GM19328 (cell line): ENCODE data around the gene KIF25.

Experiments
- ATAC-seq: cut with Tn5 transposase; IDR thresholded peaks from one replicate; pipeline ENCODE4 v1.9.1; 2021; ENCODE audit warnings: mild to moderate bottlenecking, moderate library complexity; ENCODE audit not compliant: unreplicated experiment

The KIF25 gene, protein sequence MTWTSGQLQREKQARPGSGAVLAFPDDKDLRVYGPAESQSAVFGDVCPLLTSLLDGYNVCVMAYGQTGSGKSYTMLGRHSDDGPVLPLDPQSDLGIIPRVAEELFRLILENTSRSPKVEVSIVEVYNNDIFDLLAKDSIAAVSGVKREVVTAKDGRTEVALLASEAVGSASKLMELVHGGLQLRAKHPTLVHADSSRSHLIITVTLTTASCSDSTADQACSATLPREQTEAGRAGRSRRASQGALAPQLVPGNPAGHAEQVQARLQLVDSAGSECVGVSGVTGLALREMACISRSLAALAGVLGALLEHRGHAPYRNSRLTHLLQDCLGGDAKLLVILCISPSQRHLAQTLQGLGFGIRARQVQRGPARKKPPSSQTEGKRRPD

DNA sequence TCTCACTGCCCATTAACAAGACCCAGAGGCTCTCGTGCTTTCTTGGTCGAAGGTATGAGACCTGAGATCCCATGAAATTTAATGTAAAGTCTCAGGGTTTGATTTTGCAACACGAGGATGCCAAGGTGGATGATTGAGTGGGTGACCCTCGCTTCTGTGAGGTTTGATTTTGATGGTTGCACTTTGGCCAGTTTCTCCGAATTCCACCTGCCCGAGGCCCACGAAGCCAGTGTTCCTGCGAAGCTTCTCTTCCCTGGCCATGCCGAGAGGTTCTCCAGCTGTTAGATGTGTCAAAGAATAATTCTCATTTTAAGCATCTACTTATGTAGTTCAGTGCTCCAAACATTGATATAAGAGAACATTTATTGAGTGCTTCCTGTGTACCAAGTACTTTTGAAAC is at the start of gene KIF25:
Gene KIF25 (plus strand): TSS at position 30 of the 400 bp plus-strand sequence. CDS start 31,915 bp downstream, outside the sequence.
- ATAC-seq = no peak

DNA sequence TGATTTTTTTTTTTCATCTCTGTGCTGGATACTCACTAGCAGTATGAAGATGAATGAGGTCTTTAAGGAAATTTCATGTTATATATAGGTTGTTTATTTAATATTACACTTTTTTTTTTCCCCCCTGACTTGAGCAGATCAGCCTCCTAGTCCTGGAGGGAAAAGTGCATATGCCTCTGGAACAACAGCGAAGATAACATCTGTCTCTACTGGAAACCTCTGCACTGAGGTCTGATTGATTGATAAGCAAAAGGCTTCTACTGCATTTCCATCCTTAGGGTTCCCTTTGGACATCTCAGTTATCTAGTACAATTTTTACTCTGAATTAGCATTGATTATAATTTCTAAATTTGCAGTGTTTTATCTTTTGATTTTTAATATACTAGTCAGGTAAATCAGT is 49.8 kb upstream of the KIF25 start:
- ATAC-seq = no peak

DNA sequence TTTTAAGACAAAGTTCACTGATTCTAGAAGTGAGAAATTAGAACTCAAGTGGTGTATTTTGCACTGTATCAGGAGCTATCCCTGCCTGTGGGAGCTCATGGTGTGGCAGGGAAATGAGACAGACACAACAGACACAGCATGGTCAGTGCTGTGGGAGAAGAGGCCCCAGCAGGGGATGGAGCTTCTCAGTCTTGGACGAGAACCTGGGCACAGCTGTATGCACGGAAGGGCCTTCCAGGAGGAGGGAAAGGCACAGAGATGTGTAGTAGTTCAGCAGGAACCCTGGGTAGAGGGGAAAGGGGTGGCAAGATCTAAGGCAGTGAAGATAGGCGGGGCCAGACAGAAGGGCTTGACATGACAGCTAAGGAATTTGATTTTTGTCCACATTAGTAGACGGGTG is 48.8 kb upstream of the KIF25 start:
- ATAC-seq = no peak

DNA sequence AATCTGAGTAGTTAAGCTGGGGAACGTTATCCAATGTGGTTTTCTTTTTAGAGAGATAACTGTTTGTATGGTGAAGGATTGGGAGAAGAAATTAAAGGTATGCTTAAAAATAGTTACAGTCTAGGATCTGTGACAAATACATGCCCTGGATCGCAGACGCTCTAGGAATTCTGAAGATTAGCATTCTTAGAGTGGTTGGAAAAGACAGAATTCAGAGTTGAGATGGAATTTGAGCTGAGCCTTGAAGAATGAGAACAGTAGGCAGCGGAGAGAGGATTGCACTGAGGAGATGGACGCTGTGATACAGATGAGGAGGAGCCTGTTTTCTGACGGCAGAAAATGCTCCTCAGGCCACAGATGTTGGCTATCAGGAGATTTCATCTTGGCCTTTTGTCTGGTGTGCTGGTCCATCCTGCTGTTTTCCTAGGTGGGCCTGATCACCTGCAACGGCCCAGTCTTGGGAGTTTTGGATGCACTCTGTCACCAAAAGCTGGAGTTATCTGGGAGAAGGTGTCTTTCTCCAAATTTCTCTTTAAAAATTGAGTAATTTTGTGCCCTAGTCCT is 48.3 kb upstream of the KIF25 start:
- ATAC-seq = no peak

DNA sequence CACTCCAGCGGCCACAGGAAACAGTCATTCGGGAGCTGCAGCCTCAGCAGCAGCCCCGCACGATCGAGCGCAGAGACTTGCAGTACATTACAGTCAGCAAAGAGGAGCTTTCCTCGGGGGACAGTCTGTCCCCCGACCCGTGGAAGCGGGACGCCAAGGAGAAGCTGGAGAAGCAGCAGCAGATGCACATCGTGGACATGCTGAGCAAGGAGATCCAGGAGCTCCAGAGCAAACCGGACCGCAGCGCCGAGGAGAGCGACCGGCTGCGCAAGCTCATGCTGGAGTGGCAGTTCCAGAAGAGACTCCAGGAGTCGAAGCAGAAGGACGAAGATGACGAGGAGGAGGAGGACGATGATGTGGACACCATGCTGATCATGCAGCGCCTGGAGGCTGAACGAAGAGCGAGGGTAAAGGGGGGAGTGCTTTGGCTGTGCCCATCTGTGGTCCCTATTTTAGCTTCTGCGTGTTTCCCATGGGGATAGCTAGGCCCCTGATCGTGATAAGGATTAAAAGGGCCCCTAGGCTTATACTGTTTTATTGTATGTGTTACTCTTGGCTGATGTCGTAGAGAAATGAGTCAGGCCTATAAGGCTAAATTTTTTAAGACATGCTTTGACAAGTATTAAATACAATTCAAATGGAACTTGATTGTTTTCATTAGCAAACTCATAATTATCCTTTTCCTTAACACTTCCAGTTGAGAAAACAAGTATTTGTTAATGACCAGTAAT is 45.5 kb upstream of the KIF25 start:
- ATAC-seq = no peak

DNA sequence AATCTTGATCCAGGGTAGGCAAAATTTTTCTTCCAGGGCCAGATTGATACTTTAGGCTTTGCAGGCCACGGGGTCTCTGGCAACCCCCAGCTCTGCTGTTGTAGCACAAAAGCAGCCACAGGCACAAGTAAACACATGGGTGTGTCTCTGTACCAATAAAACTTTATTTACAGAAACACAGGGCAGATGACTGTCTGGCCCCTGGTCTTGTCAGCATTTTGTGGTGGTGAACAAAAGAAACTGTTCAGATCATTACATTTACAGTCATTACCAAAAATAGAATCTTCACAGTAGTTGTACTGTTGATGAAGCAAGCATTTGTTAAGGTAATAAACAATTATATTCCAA is 45.0 kb upstream of the KIF25 start:
- no peak for ATAC-seq

DNA sequence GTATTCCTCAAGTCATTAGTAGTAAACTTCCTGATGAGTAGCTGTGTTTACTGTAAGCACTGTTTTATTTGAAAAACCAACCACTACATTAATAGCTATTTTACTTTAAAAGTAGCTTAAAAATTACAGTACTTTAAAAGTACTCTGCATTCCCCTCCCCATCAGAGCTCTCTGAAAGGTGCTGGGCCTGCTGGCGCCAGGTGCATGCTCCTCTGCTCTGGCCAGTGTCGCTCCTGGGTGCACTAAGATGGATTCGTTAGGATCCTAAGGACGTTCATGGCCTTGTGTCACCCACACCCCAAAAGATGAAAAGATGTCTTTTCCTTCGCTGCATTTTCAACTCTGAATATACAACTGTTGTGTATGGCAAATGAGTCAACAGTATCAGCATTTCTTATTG is 43.9 kb upstream of the KIF25 start:
- ATAC-seq = no peak

DNA sequence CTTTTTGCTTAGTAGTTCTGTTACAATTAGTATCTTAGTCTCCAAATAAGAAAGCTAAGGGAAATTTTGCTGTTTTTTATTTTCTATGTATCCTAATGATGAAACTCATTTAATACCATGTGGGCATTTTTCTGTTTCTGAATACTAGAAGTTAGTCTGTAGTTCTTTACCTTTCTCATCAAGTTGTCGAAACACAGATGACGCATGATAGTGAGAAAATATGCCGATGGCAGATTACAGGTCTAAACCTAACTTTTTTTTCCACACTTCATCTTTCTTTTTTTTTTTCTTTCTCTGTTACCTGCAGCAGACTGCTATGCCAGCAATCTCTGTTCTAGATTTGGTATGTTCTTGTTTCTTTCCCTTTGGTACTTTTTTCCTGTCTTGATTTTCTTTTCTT is 43.3 kb upstream of the KIF25 start:
- no peak for ATAC-seq

DNA sequence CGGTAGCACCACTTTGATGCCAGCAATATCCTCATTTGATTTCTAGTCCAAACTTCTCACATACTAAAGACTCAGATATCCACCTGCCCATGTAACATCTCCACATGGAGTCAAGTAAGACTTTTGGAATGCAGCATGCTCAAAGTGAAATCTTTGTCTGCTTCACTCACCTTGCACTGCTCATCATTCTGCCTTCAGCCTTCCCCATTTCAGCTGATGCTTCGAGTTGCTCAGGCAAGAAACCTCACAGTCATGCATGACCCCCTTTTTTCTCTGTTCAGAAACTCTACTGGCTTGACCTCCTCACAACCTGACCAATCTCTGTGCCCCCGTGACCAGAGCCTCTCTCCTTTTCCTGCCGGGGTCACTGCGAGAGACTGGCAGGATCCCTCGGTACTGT is 41.0 kb upstream of the KIF25 start:
- ATAC-seq = no peak

DNA sequence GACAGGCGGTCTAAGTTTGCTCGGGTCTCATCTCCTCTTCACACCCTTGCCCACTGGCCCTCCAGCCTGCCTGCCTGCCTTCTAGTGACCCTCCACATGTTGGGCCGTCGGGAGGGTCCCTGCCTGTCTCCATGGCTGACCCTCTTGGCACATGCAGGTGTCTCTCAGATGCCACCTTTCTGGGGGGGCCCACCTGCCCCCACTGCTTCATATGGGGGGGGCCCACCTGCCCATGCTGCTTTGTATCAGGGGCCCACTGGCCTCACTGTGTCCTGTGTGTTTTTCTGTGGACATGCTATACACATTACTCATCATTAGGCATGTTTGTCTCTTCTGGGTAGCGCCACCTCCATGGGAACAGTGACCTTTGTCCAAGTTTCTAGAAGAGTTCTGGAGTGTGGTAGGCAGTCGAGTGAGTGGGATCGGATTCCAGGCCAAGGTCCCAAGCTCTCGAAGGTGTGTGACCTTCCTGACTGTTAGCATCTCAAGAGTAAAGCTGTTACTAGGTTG is 40.4 kb upstream of the KIF25 start:
- ATAC-seq = no peak

DNA sequence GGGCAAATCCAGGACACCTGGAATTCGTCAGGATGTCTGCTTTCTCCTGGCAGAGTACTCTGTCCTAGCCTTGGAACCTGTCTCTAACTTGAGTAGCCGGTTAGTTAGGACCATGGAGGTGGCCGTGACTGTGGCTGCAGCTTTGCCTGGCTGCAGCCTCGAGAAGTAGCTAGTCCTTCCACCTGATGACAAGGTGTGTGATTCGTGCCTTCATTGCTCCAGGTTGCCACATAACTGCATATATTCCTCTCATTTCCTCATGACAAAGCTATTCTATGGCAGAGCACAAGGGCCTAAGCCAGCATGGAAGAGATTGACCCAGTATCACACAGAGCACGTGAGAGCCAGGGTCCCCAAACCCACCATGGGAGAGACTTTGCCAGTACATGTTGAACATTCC is 39.8 kb upstream of the KIF25 start:
- no peak for ATAC-seq

DNA sequence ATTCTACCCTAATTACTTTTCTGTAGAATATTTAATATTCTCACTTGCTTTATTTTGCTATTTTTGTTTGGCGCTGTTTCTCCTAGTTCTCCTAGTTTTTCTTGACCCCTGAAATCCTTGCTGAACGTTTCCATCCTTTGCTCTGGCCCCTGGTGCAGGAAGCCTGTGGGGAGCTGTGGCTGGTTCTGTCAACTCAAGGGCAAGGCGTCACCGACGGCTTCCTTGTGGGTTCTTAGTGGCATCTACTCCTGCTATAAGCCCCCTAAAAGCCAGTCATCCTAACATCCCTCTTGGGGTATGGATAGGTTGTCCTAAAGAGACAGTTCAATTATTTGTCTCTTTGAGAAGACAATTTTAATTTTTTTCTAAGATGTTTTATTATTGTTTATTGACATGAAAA is 36.9 kb upstream of the KIF25 start:
- no peak for ATAC-seq

DNA sequence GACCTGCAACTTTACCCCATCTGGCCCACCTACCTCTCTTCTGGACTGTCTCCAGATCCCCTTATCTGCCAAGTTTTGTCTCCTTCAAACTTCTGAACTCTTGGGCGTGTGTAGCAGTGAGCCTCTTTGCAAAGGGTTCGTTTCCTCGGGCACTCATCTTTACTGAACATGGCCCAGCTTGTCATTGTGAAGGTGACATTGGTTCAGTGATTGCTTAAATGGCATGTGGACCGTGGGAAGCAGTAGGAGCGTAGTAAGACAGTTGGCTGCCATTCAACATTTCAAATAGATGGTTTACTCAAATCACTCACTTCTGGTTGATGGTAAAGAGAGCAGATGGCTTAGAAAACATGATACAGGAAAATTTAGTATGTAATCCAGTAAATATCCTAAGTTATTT is 34.8 kb upstream of the KIF25 start:
- ATAC-seq = no peak

DNA sequence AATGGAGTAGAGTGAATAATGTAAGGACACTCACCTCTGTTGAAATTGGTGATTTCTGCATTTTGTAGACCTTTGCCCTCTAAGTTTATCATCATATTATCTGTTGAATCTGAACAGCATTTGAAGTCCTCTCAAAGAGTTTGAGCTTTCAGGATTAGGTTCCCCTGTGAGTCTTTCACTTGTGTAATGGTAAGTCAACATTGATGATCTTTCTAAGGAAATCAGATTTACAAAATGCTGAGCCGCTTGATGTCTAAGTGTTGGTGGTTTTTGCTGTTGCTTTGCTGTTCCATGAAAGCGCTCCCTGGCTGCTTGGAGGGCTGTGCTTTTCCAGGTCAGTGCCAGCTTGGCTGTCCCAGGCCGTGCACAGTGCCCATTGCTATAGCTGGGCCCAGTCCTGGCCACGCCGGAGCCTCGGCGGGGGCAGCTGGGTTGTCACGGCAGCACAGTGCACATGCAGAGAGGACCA is 33.8 kb upstream of the KIF25 start:
- ATAC-seq = no peak

DNA sequence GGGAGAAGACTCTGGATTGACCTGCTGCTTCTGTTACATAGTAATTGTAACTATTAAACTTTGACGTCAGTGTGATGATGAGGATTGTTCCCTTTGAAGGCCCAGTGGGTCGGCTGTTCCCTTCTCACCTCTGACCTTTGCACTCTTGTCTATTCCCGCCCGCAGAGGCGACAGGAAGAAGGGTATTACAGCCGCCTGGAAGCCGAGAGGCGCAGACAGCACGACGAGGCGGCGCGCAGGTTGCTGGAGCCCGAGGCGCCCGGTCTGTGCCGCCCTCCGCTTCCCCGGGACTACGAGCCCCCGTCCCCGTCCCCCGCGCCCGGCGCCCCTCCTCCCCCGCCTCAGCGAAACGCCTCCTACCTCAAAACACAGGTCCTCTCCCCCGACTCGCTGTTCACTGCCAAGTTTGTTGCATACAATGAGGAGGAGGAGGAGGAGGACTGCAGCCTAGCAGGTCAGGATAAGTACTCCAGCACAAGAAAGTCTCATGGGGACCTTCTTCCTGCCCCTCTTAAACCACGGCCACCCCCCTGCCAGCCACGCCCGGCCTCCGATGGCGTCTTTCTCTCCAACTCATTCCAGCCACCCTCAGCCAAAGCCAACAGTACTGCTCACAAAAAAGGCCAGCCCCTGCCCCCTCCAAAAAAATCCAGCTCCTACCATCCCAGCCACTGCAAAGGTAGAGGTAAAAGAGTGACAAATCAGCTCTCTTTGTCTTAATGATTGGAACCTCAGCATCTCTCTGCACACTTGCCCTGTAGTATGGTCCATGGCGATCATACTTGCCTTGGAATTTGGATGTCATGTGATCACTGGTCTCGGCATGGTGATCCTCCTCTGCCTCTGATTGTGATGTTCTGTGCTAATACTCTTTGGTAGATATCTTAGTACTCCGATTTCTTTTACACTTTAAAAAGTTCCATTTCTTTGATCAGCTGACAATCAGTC is 31.6 kb upstream of the KIF25 start:
- ATAC-seq = no peak

DNA sequence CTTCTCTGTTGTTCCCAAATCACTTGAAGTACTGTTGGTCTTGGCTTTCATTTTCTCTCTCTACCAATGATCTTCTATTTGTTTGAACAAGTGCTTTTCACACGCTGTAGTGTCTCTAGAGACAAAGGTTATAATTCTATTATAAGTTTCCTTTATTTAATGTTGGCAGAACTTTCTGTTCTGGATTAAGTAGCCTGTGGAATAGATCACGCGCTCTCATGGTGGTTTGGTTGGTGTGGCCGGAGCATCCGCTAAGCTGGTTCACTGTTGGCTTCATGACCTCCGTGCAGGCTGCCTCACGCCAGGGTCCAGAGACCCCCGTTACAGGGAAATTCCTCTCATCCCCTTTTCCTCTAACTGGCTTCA is 30.9 kb upstream of the KIF25 start:
- no peak for ATAC-seq

DNA sequence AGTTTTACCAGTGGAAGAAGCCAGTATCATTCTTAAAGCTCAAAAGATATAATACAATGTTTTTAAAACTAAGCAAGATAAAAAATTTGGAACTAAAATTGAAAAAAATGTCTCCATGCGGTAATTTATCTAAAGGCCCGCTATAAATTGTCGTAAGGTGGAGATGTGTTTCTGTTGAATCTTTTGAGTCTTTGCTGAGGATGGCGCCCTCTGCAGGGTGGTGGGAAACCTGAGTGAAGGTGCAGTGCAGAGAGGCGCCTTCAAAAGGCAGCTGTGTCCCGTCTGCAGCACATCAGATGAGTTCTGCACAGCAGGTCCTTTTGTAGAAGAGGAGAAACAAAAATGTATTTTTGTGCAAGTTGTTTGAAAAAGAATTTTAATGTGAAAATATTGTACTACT is 29.4 kb upstream of the KIF25 start:
- ATAC-seq = no peak

DNA sequence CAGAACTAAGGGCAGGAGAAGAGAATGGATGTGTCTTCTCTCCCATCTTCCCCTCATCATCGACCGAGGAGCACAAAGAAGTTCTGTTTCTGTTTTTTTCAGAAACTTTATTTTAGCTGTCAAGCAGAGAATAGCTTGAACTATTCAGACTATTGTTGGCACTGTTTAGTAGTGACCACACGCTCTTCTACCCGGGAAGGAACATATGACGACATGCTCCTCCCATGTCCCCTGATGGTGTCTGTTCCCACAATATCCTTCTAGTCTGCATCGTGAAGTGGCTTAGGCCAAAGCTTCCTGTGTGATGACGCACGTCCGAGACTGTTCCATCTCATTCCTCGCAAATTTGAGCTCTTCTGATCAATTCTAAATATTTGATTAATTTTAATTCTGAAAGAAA is 27.2 kb upstream of the KIF25 start:
- ATAC-seq = no peak

DNA sequence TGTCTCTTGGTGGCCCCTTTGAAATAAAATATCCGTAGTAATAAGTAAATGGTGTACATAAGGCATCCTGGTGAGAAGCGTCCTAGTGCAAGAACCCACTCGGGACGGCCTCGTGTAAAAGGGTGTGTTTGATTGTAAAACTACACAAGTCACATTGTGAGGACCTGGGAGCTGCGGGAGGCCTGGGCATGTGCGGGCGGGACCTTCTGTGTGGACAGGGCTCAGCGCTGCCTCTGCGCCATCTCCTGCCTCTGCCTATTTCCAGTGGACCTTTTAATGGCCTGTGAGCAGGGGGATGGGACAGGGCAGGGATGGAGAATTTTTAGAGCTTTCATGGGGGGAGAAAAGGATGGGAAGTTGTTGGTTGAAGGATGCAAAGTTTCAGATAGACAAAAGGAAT is 25.3 kb upstream of the KIF25 start:
- no peak for ATAC-seq

DNA sequence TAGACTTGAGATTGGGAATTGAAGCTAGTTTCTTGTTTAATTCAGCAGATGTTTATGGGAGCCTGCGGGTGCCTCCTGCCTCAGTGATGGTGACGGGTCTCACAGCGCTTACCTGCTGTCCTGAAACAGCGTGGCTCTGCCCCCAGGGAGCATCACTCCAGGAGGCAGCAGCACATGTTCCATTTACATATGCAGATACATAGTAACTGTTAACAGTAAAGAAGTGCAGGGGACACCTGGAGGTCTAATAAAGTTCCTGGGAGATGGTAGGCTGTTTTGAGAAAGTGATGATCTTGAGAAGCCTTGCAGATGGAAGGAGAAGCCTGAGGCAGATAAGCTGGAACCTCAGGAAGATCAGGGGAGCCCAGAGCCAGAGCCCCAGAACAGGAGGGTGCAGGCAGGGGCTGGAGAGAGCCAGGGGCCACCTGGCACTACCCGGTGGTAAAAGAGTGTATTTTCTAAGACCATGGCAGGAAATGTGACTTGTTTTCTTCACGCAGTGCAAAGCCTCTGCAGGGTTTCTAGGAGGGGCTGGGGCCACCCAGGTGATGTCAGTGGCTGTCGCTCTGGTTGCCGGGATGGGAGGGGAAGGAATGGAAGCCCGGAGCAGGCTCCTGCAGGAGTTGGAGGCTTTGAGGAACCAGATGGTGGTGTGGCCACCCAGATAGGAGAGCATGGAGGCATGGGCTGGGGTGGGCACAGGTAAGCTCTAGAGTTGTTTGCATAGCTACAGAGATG is 24.2 kb upstream of the KIF25 start:
- no peak for ATAC-seq
